HepG2 (cell line): ENCODE results near the gene TNFRSF6B. TPM values are rescaled to one million over a fixed set of nuclear protein-coding genes. Genes with fewer than 3 reads are reported as not detected.

Experiments used
- HDAC2 ChIP-seq: sonication (generic); formaldehyde crosslinking; IDR thresholded peaks from 2 replicates; pipeline ENCODE4 v1.4.0; 2020; ENCODE audit warnings: missing genetic modification reagents
- MNT ChIP-seq: fragments of 450-650 bp; IDR thresholded peaks from 2 replicates; pipeline ENCODE4 v1.6.1; 2016
- PAX8 ChIP-seq: sonication (generic); formaldehyde crosslinking; IDR thresholded peaks from 2 replicates; pipeline ENCODE4 v1.8.0; 2022; ENCODE audit warnings: mild to moderate bottlenecking, missing genetic modification reagents, borderline replicate concordance
- SPEN ChIP-seq: sonication (generic); formaldehyde crosslinking; IDR thresholded peaks from 2 replicates; pipeline ENCODE4 v1.5.1; 2020; ENCODE audit warnings: low read depth, mild to moderate bottlenecking, missing genetic modification reagents
- TFE3 ChIP-seq: IDR thresholded peaks from 2 replicates; pipeline ENCODE4 v1.6.1; 2016
- ZC3H4 ChIP-seq: sonication (generic); formaldehyde crosslinking; IDR thresholded peaks from 2 replicates; pipeline ENCODE4 v1.4.0; 2020; ENCODE audit warnings: missing genetic modification reagents, borderline replicate concordance
- ZNF570 ChIP-seq: sonication (generic); formaldehyde crosslinking; IDR thresholded peaks from 2 replicates; pipeline ENCODE4 v1.4.0; 2020; ENCODE audit warnings: mild to moderate bottlenecking, missing genetic modification reagents, borderline replicate concordance
- ZNF710 ChIP-seq: sonication (generic); formaldehyde crosslinking; IDR thresholded peaks from 2 replicates; pipeline ENCODE4 v1.5.0; 2020; ENCODE audit warnings: mild to moderate bottlenecking, missing genetic modification reagents, borderline replicate concordance
- ZSCAN5A ChIP-seq: sonication (generic); formaldehyde crosslinking; IDR thresholded peaks from 2 replicates; pipeline ENCODE4 v1.8.0; 2022; ENCODE audit warnings: mild to moderate bottlenecking, missing genetic modification reagents, borderline replicate concordance
- polyA plus RNA-seq, 8 experiments: library from polyadenylated mRNA; depleted of rRNA in 3 of 8; stranded (reverse) in 7 of 8; unstranded in 1 of 8; fragments of >200 nt; fragmentation: Illumina TruSeq in 4 of 8; extraction: Trizol in 4 of 8; gene quantifications; 2 replicates each; pipeline versions ENCODE4 v1.2.1 to v1.2.3, GENCODE V29; 2011 to 2016; ENCODE audit warnings: low read depth in 4 of 8, missing spikeins in 1 of 8, mixed read lengths in 1 of 8; ENCODE audit not compliant: insufficient read depth in 1 of 8
- total RNA-seq, 5 experiments: library from RNA; depleted of rRNA; stranded (reverse); fragments of >200 nt; fragmentation: Illumina TruSeq; extraction: Trizol; gene quantifications; 2 replicates each; pipeline ENCODE4 v1.2.3, GENCODE V29; 2016; ENCODE audit warnings: low read depth in 1 of 5
- TF ChIP-seq, protein P1 (sequence below): IDR thresholded peaks from 2 replicates; pipeline ENCODE4 v1.6.1; 2016; ENCODE audit warnings: missing compliant biosample characterization, missing genetic modification reagents, borderline replicate concordance
- TF ChIP-seq, protein P2 (sequence below): sonication (generic); formaldehyde crosslinking; IDR thresholded peaks from 2 replicates; pipeline ENCODE4 v1.5.1; 2020; ENCODE audit warnings: missing genetic modification reagents, mild to moderate bottlenecking, borderline replicate concordance

TNFRSF6B gene
- total and polyA plus RNA-seq, 2 of the 13 experiments (the other 11 are each of a cell fraction or from before 2014, with no cell fraction given) = 0.24 TPM; not detected in 1

DNA sequence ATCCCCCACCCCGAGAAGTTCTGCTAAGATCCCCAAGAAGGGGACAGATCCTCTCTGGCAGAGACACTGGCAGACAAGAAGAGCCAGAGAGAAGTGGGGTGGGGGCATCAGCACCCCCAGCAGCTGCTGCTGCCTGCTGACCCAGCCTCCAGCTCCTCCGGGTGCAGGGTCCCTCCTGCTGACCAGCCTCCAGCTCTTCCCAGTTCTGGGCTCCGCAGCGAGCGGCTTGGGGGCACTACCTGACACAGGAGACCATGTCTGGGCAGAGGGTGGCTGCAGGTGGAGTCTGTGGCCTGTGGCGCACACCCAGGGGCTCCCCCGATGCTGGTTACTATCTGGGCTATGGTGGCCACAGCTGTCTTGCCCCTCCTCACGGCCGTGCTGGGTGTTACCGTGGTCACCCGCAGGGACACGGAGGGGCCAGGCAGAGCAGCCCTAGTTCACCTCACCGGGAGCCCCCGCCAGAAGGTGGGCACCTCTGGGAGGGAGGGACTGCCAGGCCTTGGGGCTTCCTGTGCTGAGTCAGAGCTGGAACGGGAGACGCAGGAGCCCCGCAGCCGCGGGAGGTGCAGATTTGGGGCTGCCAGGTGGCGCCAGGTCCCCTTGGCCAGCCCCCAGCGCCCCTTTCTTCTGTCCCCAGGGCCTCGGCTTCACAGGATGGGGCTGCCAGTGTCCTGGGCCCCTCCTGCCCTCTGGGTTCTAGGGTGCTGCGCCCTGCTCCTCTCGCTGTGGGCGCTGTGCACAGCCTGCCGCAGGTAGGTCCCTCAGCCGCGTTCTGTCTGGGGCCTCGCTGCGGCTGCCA, 40.6 kb downstream of the TNFRSF6B start (continued):
- TF ChIP-seq, protein P1, sequence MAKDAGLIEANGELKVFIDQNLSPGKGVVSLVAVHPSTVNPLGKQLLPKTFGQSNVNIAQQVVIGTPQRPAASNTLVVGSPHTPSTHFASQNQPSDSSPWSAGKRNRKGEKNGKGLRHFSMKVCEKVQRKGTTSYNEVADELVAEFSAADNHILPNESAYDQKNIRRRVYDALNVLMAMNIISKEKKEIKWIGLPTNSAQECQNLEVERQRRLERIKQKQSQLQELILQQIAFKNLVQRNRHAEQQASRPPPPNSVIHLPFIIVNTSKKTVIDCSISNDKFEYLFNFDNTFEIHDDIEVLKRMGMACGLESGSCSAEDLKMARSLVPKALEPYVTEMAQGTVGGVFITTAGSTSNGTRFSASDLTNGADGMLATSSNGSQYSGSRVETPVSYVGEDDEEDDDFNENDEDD (CRISPR knock-in tag) = no peak
- TF ChIP-seq, protein P2, sequence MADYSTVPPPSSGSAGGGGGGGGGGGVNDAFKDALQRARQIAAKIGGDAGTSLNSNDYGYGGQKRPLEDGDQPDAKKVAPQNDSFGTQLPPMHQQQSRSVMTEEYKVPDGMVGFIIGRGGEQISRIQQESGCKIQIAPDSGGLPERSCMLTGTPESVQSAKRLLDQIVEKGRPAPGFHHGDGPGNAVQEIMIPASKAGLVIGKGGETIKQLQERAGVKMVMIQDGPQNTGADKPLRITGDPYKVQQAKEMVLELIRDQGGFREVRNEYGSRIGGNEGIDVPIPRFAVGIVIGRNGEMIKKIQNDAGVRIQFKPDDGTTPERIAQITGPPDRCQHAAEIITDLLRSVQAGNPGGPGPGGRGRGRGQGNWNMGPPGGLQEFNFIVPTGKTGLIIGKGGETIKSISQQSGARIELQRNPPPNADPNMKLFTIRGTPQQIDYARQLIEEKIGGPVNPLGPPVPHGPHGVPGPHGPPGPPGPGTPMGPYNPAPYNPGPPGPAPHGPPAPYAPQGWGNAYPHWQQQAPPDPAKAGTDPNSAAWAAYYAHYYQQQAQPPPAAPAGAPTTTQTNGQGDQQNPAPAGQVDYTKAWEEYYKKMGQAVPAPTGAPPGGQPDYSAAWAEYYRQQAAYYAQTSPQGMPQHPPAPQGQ = peak; percentile 87; the same call in 1 of the 2 replicates
- TF ChIP-seq HDAC2 (CRISPR knock-in tag) (0 out of 2 replicates have a peak, but pooled peaks have one; percentile 11), ZSCAN5A (no peak), ZNF710 (CRISPR knock-in tag) (no peak; the same call in none of the 2 replicates), MNT (no peak), TFE3 (CRISPR knock-in tag) (no peak), SPEN (CRISPR knock-in tag) (peak; percentile 35; the same call in 1 of the 2 replicates), PAX8 (CRISPR knock-in tag) (no peak), ZC3H4 (CRISPR knock-in tag) (0 out of 2 replicates have a peak, but pooled peaks have one; percentile 78), ZNF570 (CRISPR knock-in tag) (0 out of 2 replicates have a peak, but pooled peaks have one; percentile 46)
